GM08714 (cell line): ENCODE measurements around the gene CYP3A5.
"Not testable (repeated sequence)": the region's sequence is repeated elsewhere in the genome, so short reads cannot be mapped to it uniquely, and the experiment has no call there.

Experiments used
- H3K4me3 ChIP-seq: fragments of 200-500 bp; sonication (Bioruptor generic); 2 replicates; pipeline ENCODE4 v1.5.1; 2014; ENCODE audit warnings: mild to moderate bottlenecking, low read length, inconsistent platforms
- ZNF274 ChIP-seq: IDR thresholded peaks from 2 replicates; pipeline ENCODE4 v1.6.1; 2012; ENCODE audit warnings: mild to moderate bottlenecking, low read depth, low read length

The CYP3A5 gene

DNA sequence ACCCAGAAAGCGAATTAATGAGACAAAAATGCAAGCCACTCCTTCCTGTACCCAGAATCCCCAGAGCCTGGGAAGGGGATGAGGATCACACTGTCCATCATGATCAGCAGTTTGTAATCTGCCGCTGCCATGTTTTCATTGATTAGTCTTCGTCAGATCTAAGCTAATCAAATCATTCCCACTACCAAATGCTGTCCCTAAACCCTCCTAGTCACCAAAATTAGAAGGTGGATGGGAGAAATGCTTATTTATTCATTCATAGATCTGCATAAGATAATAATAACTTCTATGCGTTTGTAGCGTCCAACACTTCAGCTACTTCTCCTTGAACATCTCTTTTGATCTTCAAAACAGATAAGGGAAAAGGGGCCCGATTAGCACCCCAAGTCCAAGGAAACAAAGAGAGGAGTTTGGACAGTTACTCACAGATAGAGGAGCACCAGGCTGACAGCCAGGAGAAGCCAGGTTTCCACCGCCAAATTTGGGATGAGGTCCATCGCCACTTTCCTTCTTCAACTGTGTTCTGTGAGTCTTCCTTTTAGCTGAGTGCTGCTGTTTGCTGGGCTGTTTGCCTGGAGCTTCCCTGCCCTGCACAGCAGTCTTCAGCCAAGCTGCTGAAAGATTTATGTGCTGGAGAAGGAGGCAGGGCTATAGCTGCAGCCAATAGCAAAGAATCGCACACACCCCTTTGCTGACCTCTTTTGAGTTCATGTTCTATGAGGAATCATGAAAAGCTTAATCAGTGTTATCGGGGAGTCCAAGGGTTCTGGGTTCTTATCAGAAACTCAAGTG is at the start of gene CYP3A5:
TSS of gene CYP3A5 (minus strand) at position 597 of the 792 bp plus-strand sequence. CDS start at position 497, 100 bp downstream.
- TF ChIP-seq ZNF274, result no peak
- no peak within 1 kb of the TSS for H3K4me3 ChIP-seq

DNA sequence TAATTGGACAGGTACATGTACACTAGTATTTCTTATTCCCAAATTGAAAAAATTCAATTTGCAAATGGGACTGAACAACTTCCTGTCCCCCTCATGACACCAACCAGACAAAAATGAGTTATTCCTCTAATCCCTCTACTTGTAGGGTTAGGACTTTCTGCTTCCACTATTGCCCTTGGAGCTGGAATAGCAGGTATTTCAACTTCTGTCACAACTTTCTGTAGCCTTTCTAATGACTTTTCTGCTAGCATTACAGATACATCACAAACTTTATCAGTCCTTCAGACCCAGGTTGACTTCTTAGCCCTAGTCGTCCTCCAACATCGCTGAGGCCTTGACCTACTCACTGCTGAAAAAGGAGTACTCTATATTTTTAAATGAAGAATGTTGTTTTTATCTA is 48.8 kb upstream of the CYP3A5 start:
- no peak for TF ChIP-seq ZNF274
- no peak overlapping the region for H3K4me3 ChIP-seq

- not testable (repeated sequence) for H3K4me3 ChIP-seq
Measured at GRCh38 chr7:99723201-99723600, 43.4 kb upstream of the CYP3A5 start.

- no peak overlapping the region for H3K4me3 ChIP-seq
- TF ChIP-seq ZNF274, result no peak
Measured at GRCh38 chr7:99720800-99721595, 41.2 kb upstream of the CYP3A5 start.

- TF ChIP-seq ZNF274, result no peak
Measured at GRCh38 chr7:99719996-99720769, 40.4 kb upstream of the CYP3A5 start.

GRCh38 chr7:99713995-99714570 is 34.3 kb upstream of the CYP3A5 start:
- no peak overlapping the region for H3K4me3 ChIP-seq
- TF ChIP-seq ZNF274, result no peak

More at GRCh38 chr7:99719996-99720769, 40.4 kb upstream of the CYP3A5 start:
- no peak overlapping the region for H3K4me3 ChIP-seq

GRCh38 chr7:99709838-99710578 is 30.2 kb upstream of the CYP3A5 start:
- TF ChIP-seq ZNF274, result no peak

DNA sequence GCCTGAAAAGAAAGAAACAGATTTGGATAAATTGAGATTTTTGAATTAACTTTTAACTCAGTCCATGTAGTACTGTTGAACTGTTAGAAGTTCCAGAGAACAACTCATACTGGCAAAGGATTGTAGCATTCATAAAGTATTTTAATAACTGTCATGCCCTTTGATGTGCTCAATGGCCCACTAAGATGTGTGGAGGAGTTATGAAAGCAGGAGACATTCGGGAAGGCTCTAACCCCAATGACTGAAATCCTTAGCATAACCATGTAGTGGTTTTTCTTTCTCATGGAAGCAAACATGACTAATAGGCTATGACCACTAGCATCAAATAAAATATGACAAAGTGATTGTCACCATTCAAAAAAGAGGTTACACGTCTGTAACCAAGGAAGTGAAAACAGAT is 29.5 kb upstream of the CYP3A5 start:
- no peak overlapping the region for H3K4me3 ChIP-seq
- TF ChIP-seq ZNF274, result no peak

More at GRCh38 chr7:99709838-99710578, 30.2 kb upstream of the CYP3A5 start:
- no peak overlapping the region for H3K4me3 ChIP-seq

GRCh38 chr7:99707096-99707495 is 27.3 kb upstream of the CYP3A5 start:
- TF ChIP-seq ZNF274, result no peak
- H3K4me3 ChIP-seq, result no peak overlapping the region

- H3K4me3 ChIP-seq, result no peak overlapping the region
- no peak for TF ChIP-seq ZNF274
Measured at GRCh38 chr7:99699946-99700345, 20.1 kb upstream of the CYP3A5 start.

DNA sequence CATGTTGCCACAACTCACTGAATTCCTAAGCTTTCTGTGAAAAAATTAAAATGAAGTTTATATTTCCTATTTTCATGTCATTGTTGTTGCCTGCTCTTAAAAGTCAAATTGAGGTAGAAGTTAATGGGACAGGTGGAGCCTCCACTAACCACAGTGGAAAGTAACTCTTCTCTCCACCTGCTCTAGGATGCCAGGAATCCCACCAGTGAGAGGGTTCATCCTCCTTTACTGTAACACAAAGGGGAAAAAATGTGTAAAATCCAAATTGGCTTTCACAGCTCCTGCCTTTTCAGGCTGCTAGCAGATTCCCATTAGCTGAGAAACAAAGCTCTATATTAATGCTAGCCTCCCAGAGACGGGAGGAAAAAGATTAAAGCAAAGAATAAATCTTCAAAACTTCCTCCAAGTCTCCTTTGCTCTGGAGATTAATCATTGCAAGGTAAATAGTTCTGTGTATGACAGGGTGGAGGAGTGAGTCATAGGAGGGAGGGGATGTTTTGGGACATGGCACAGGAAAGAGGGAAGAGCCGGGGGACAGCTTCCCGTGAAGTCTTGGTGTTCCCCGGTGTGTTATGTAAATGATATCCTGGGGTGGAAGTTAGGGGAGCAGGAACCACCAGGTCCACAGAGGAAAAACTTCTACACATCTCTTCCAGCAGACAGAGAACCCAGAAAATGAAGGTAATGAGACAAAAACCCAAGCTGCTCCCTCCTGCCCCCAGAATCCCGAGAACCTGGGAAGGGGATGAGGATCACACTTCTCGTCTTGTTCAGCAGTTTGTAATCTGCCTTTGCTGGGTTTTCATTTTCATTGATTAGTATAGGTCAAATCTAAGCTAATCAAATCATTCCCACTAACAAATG is 19.3 kb upstream of the CYP3A5 start:
- H3K4me3 ChIP-seq, result not testable (repeated sequence)

- TF ChIP-seq ZNF274, result no peak
Measured at GRCh38 chr7:99694912-99695304, 15.1 kb upstream of the CYP3A5 start.

More at GRCh38 chr7:99694912-99695304, 15.1 kb upstream of the CYP3A5 start:
- H3K4me3 ChIP-seq, result no peak overlapping the region
